WTC11 (cell line): ENCODE results near the gene CGREF1. TPM values are rescaled to one million over a fixed set of nuclear protein-coding genes. Genes with fewer than 3 reads are reported as not detected.
A peak's percentile ranks its signal among the peaks of the same experiment; 100 is the strongest.

Experiments used
- ATAC-seq: fragments of 200-7000 bp; cut with Tn5 transposase; 2 replicates; pipeline ENCODE4 v1.10.0; 2021; ENCODE audit warnings: mild to moderate bottlenecking, moderate library complexity
- CTCF ChIA-PET: fragments of 300-600 bp; sonication (Branson Sonifier 250); formaldehyde crosslinking; loops from one replicate; lab custom pipeline; 2021; ENCODE audit warnings: antibody characterized with exemption; lab: Charles Lee
- POLR2A ChIA-PET: fragments of 350-600 bp; sonication (Branson Sonifier 250); formaldehyde crosslinking; loops from one replicate; lab custom pipeline; 2021; ENCODE audit warnings: antibody characterized with exemption; lab: Charles Lee
- DNase-seq: peaks from one replicate; pipeline ENCODE4 v3.0.0; 2021; ENCODE audit warnings: low spot score
- H3K27ac Mint-ChIP-seq: 2 replicates; pipeline ENCODE4 v1.8.0; 2021; ENCODE audit warnings: mixed read lengths
- H3K27me3 Mint-ChIP-seq: 2 replicates; pipeline ENCODE4 v1.8.0; 2021; ENCODE audit warnings: low read depth, mild to moderate bottlenecking, moderate library complexity, mixed read lengths
- H3K36me3 Mint-ChIP-seq: 2 replicates; pipeline ENCODE4 v1.8.0; 2021; ENCODE audit warnings: mixed read lengths
- H3K4me1 Mint-ChIP-seq: 2 replicates; pipeline ENCODE4 v1.8.0; 2022; ENCODE audit warnings: mixed read lengths
- H3K4me3 Mint-ChIP-seq: 2 replicates; pipeline ENCODE4 v1.8.0; 2021; ENCODE audit warnings: mild to moderate bottlenecking, moderate library complexity, mixed read lengths
- H3K9me3 Mint-ChIP-seq: 2 replicates; pipeline ENCODE4 v1.8.0; 2021; ENCODE audit warnings: mixed read lengths
- ATF1 ChIP-seq: sonication (generic); formaldehyde crosslinking; IDR thresholded peaks from 2 replicates; pipeline ENCODE4 v1.8.1; 2023; ENCODE audit warnings: mild to moderate bottlenecking, moderate library complexity, missing genetic modification reagents
- ATF3 ChIP-seq: sonication (generic); formaldehyde crosslinking; conservative IDR thresholded peaks from 2 replicates; pipeline ENCODE4 v1.8.1; 2022; ENCODE audit warnings: mild to moderate bottlenecking, missing genetic modification reagents
- CREM ChIP-seq: sonication (generic); formaldehyde crosslinking; IDR thresholded peaks from 2 replicates; pipeline ENCODE4 v1.8.1; 2022; ENCODE audit warnings: mild to moderate bottlenecking, missing genetic modification reagents, moderate library complexity
- FOXJ3 ChIP-seq: sonication (generic); formaldehyde crosslinking; IDR thresholded peaks from 2 replicates; pipeline ENCODE4 v1.9.0; 2021; ENCODE audit warnings: missing genetic modification reagents, mild to moderate bottlenecking, borderline replicate concordance
- GABPB1 ChIP-seq: sonication (generic); formaldehyde crosslinking; IDR thresholded peaks from 2 replicates; pipeline ENCODE4 v1.8.1; 2023; ENCODE audit warnings: mild to moderate bottlenecking, missing genetic modification reagents
- NFE2L1 ChIP-seq: sonication (generic); formaldehyde crosslinking; IDR thresholded peaks from 2 replicates; pipeline ENCODE4 v1.8.1; 2023; ENCODE audit warnings: missing genetic modification reagents
- NR2C2 ChIP-seq: sonication (generic); formaldehyde crosslinking; IDR thresholded peaks from 2 replicates; pipeline ENCODE4 v1.8.0; 2022; ENCODE audit warnings: mild to moderate bottlenecking, missing genetic modification reagents
- PRRX2 ChIP-seq: fragments of 250-450 bp; sonication (Bioruptor Pico); IDR thresholded peaks from 2 replicates; pipeline ENCODE4 v1.8.0; 2021; ENCODE audit warnings: mild to moderate bottlenecking
- ZNF219 ChIP-seq: sonication (generic); formaldehyde crosslinking; IDR thresholded peaks from 2 replicates; pipeline ENCODE4 v1.8.0; 2023; ENCODE audit warnings: missing genetic modification reagents, mild to moderate bottlenecking, borderline replicate concordance
- ZNF425 ChIP-seq: fragments of 250-450 bp; sonication (Bioruptor Pico); conservative IDR thresholded peaks from 2 replicates; pipeline ENCODE4 v1.9.0; 2021; ENCODE audit warnings: mild to moderate bottlenecking
- total RNA-seq: library from RNA; stranded (reverse); gene quantifications from 3 replicates; pipeline ENCODE4 v1.2.3, GENCODE V29; 2021
- TF ChIP-seq, protein P1 (sequence below): sonication (generic); formaldehyde crosslinking; IDR thresholded peaks from 2 replicates; pipeline ENCODE4 v1.8.1; 2022; ENCODE audit warnings: low read depth, missing genetic modification reagents, borderline replicate concordance
- TF ChIP-seq, protein P2 (sequence below): sonication (generic); formaldehyde crosslinking; IDR thresholded peaks from 2 replicates; pipeline ENCODE4 v1.8.1; 2022; ENCODE audit warnings: mild to moderate bottlenecking, missing genetic modification reagents, moderate library complexity, borderline replicate concordance
- TF ChIP-seq, protein P3 (sequence below): fragments of 250-450 bp; sonication (Bioruptor Pico); IDR thresholded peaks from 2 replicates; pipeline ENCODE4 v1.9.0; 2021; ENCODE audit warnings: mild to moderate bottlenecking
- TF ChIP-seq, protein P4 (sequence below): sonication (generic); formaldehyde crosslinking; IDR thresholded peaks from 2 replicates; pipeline ENCODE4 v1.8.0; 2023; ENCODE audit warnings: missing genetic modification reagents, mild to moderate bottlenecking, borderline replicate concordance

CGREF1 gene
- total RNA-seq, 1 experiment from 2014 or later = 3.5 TPM

GRCh38 chr2:27053776-27054175, 65.2 kb downstream of the CGREF1 start (continued):
- TF ChIP-seq ZNF425 (CRISPR knock-in tag) = no peak
- no peak for TF ChIP-seq ATF3
- TF ChIP-seq GABPB1 (CRISPR knock-in tag) = no peak
- TF ChIP-seq CREM = no peak
- no peak for TF ChIP-seq NR2C2
- TF ChIP-seq, protein P1, sequence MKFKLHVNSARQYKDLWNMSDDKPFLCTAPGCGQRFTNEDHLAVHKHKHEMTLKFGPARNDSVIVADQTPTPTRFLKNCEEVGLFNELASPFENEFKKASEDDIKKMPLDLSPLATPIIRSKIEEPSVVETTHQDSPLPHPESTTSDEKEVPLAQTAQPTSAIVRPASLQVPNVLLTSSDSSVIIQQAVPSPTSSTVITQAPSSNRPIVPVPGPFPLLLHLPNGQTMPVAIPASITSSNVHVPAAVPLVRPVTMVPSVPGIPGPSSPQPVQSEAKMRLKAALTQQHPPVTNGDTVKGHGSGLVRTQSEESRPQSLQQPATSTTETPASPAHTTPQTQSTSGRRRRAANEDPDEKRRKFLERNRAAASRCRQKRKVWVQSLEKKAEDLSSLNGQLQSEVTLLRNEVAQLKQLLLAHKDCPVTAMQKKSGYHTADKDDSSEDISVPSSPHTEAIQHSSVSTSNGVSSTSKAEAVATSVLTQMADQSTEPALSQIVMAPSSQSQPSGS (CRISPR knock-in tag) = no peak
- TF ChIP-seq, protein P2, sequence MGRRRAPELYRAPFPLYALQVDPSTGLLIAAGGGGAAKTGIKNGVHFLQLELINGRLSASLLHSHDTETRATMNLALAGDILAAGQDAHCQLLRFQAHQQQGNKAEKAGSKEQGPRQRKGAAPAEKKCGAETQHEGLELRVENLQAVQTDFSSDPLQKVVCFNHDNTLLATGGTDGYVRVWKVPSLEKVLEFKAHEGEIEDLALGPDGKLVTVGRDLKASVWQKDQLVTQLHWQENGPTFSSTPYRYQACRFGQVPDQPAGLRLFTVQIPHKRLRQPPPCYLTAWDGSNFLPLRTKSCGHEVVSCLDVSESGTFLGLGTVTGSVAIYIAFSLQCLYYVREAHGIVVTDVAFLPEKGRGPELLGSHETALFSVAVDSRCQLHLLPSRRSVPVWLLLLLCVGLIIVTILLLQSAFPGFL = no peak

DNA sequence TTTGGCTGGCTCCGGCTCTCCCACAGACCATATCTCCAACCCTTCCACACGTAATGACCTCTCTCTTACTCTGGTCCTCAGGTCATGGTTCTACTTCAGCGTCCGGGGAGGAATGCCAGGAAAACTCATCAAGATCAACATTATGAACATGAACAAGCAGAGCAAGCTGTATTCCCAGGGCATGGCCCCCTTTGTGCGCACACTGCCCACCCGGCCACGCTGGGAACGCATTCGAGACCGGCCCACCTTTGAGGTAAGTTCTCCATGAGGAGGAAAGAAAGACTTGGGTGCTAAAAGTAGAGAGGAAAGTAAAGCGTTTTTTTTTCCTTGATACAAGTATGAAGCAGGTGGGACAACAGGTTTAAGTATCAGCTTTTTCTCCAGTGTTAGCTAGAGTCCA, 65.6 kb downstream of the CGREF1 start:
- POLR2A ChIA-PET = no interaction called here

More for the DNA sequence above, 65.6 kb downstream of the CGREF1 start:
- no peak for ATAC-seq
- Mint-ChIP-seq H3K36me3 (peaks cover 26% of the 10 kb centered on the region), H3K4me3 (peak overlapping the region; percentile 26; the same call in 1 of the 2 replicates), H3K27ac (no peak overlapping the region), H3K9me3 (peaks cover 1% of the 10 kb centered on the region; the same call in 1 of the 2 replicates), H3K4me1 (peaks cover 12% of the 10 kb centered on the region), H3K27me3 (peaks cover 10% of the 10 kb centered on the region)
- TF ChIP-seq, protein P3, sequence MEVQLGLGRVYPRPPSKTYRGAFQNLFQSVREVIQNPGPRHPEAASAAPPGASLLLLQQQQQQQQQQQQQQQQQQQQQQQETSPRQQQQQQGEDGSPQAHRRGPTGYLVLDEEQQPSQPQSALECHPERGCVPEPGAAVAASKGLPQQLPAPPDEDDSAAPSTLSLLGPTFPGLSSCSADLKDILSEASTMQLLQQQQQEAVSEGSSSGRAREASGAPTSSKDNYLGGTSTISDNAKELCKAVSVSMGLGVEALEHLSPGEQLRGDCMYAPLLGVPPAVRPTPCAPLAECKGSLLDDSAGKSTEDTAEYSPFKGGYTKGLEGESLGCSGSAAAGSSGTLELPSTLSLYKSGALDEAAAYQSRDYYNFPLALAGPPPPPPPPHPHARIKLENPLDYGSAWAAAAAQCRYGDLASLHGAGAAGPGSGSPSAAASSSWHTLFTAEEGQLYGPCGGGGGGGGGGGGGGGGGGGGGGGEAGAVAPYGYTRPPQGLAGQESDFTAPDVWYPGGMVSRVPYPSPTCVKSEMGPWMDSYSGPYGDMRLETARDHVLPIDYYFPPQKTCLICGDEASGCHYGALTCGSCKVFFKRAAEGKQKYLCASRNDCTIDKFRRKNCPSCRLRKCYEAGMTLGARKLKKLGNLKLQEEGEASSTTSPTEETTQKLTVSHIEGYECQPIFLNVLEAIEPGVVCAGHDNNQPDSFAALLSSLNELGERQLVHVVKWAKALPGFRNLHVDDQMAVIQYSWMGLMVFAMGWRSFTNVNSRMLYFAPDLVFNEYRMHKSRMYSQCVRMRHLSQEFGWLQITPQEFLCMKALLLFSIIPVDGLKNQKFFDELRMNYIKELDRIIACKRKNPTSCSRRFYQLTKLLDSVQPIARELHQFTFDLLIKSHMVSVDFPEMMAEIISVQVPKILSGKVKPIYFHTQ (CRISPR knock-in tag) = no peak
- TF ChIP-seq NFE2L1 (CRISPR knock-in tag) (no peak), FOXJ3 (CRISPR knock-in tag) (no peak), ATF1 (CRISPR knock-in tag) (no peak), PRRX2 (CRISPR knock-in tag) (no peak), CREM (no peak), ZNF219 (CRISPR knock-in tag) (no peak)
- TF ChIP-seq, protein P4, sequence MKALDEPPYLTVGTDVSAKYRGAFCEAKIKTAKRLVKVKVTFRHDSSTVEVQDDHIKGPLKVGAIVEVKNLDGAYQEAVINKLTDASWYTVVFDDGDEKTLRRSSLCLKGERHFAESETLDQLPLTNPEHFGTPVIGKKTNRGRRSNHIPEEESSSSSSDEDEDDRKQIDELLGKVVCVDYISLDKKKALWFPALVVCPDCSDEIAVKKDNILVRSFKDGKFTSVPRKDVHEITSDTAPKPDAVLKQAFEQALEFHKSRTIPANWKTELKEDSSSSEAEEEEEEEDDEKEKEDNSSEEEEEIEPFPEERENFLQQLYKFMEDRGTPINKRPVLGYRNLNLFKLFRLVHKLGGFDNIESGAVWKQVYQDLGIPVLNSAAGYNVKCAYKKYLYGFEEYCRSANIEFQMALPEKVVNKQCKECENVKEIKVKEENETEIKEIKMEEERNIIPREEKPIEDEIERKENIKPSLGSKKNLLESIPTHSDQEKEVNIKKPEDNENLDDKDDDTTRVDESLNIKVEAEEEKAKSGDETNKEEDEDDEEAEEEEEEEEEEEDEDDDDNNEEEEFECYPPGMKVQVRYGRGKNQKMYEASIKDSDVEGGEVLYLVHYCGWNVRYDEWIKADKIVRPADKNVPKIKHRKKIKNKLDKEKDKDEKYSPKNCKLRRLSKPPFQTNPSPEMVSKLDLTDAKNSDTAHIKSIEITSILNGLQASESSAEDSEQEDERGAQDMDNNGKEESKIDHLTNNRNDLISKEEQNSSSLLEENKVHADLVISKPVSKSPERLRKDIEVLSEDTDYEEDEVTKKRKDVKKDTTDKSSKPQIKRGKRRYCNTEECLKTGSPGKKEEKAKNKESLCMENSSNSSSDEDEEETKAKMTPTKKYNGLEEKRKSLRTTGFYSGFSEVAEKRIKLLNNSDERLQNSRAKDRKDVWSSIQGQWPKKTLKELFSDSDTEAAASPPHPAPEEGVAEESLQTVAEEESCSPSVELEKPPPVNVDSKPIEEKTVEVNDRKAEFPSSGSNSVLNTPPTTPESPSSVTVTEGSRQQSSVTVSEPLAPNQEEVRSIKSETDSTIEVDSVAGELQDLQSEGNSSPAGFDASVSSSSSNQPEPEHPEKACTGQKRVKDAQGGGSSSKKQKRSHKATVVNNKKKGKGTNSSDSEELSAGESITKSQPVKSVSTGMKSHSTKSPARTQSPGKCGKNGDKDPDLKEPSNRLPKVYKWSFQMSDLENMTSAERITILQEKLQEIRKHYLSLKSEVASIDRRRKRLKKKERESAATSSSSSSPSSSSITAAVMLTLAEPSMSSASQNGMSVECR (CRISPR knock-in tag) = no peak
- CTCF ChIA-PET = interaction anchor here (1.1 to 4.4 kb wide), 3 partner anchors 28 to 33 kb away, joined by 3 to 38 read pairs (median 5); partner anchors contain the start of gene KHK
- DNase-seq = no peak
